ENCODE results near the gene MAP2K1.
"Not testable (repeated sequence)": the region's sequence is repeated elsewhere in the genome, so short reads cannot be mapped to it uniquely, and the experiment has no call there.

MAP2K1 gene

GRCh38 chr15:66386204-66387123 lies at the start of gene MAP2K1:
TSS of gene MAP2K1 (plus strand) at chr15:66386912. CDS start at chr15:66387348, 436 bp downstream.
- peak; percentile 97 to 98 for DNase-seq

GRCh38 chr15:66348530-66348929 lies 38.2 kb upstream of the MAP2K1 start:
- not testable (repeated sequence) for DNase-seq

- DNase-seq: no peak
Measured at GRCh38 chr15:66356077-66356358, 30.7 kb upstream of the MAP2K1 start.

- DNase-seq: peak; percentile 97 to 98
Measured at GRCh38 chr15:66356359-66357236, 30.1 kb upstream of the MAP2K1 start, which contains the start of gene TIPIN. TSS of gene TIPIN (minus strand) at chr15:66356685. CDS start at chr15:66352947, 3,738 bp downstream.

GRCh38 chr15:66359740-66360139 lies 27.0 kb upstream of the MAP2K1 start:
- DNase-seq: no peak

- DNase-seq: not testable (repeated sequence)
Measured at GRCh38 chr15:66361745-66362460, 24.8 kb upstream of the MAP2K1 start.

- DNase-seq: no peak
Measured at GRCh38 chr15:66362776-66363175, 23.9 kb upstream of the MAP2K1 start.

- no peak for DNase-seq
Measured at GRCh38 chr15:66364944-66365528, 21.7 kb upstream of the MAP2K1 start.

- peak in 1 of 2 donors; percentile 38 for DNase-seq
Measured at GRCh38 chr15:66369773-66370651, 16.7 kb upstream of the MAP2K1 start.

- no peak for DNase-seq
Measured at GRCh38 chr15:66374179-66374578, 12.5 kb upstream of the MAP2K1 start.

GRCh38 chr15:66378814-66379430 lies 7.8 kb upstream of the MAP2K1 start:
- no peak for DNase-seq

- DNase-seq: not testable (repeated sequence)
Measured at GRCh38 chr15:66381376-66381775, 5.3 kb upstream of the MAP2K1 start.

- DNase-seq: peak; percentile 60 to 61
Measured at GRCh38 chr15:66387163-66388042, 691 bp downstream of the MAP2K1 start.

- no peak for DNase-seq
Measured at GRCh38 chr15:66388043-66388363, 1.3 kb downstream of the MAP2K1 start.

GRCh38 chr15:66388576-66388975 lies 1.9 kb downstream of the MAP2K1 start:
- DNase-seq: no peak

GRCh38 chr15:66389098-66389858 lies 2.6 kb downstream of the MAP2K1 start:
- peak; percentile 38 to 49 for DNase-seq

GRCh38 chr15:66389859-66390381 lies 3.2 kb downstream of the MAP2K1 start:
- DNase-seq: peak in 1 of 2 donors; percentile 19

GRCh38 chr15:66390678-66391077 lies 4.0 kb downstream of the MAP2K1 start:
- DNase-seq: peak; percentile 51 to 56

- DNase-seq: not testable (repeated sequence)
Measured at GRCh38 chr15:66393037-66393436, 6.3 kb downstream of the MAP2K1 start.
